ENCODE data around the gene FNBP1. TPM values are rescaled to one million over a fixed set of nuclear protein-coding genes. Genes with fewer than 3 reads are reported as not detected.

Gene FNBP1
- total and polyA plus RNA-seq, 10 of the 15 experiments (the other 5 are each of a cell fraction or from before 2014, with no cell fraction given), result 64.5 to 353 (median 179) TPM

DNA sequence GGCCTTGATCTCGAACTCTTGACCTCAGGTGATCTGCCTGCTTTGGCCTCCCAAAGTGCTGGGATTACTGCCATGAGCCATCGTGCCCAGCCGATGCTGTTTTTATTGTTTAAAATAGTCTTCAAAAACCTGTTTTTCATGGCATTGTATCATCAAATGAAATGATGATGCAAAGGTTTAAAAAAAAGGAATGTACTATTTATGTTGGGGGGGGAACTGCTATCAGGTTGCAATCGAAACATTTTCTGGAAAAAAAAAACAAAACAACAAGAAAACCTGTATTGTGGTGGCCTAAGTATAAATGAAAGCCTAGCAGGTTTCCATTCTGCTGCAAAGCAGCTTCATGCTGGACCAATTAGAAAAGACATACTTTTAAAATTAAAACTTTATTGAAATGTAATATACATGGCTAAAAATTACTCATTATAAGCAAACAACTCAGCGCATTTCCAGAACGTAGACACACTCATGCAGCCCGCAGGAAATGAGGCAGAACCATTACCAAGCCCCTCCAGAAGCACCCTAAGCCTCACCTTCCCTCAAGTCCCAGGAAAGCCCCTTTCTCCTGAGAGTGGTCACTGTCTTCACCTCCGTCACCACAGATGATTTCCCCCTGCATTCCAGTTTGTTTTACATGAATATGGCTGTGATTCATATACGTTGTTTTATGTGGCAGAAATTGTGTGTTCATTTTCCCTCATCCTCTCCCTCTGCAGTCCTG, 29.7 kb upstream of the FNBP1 start (continued):
- TF ChIP-seq PAX5 (IDR thresholded peaks at IDR 0.05; ENCODE audit: borderline replicate concordance, low read depth, low read length) (no peak; the same call in 1 of the 2 replicates), BCL11A (IDR thresholded peaks at IDR 0.05; ENCODE audit: low read depth, low read length) (0 out of 2 replicates have a peak, but pooled peaks have one; percentile 39), MTA2 (IDR thresholded peaks at IDR 0.05; ENCODE audit: low read depth) (peak; percentile 27; the same call in 1 of the 2 replicates), NFIC (IDR thresholded peaks at IDR 0.05; ENCODE audit: low read depth, low read length) (0 out of 2 replicates have a peak, but pooled peaks have one; percentile 21)
- TF ChIP-seq, protein P1, sequence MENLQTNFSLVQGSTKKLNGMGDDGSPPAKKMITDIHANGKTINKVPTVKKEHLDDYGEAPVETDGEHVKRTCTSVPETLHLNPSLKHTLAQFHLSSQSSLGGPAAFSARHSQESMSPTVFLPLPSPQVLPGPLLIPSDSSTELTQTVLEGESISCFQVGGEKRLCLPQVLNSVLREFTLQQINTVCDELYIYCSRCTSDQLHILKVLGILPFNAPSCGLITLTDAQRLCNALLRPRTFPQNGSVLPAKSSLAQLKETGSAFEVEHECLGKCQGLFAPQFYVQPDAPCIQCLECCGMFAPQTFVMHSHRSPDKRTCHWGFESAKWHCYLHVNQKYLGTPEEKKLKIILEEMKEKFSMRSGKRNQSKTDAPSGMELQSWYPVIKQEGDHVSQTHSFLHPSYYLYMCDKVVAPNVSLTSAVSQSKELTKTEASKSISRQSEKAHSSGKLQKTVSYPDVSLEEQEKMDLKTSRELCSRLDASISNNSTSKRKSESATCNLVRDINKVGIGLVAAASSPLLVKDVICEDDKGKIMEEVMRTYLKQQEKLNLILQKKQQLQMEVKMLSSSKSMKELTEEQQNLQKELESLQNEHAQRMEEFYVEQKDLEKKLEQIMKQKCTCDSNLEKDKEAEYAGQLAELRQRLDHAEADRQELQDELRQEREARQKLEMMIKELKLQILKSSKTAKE (IDR thresholded peaks at IDR 0.05; ENCODE audit: low read depth, poor library complexity, severe bottlenecking), result no peak
- TF ChIP-seq, protein P2, sequence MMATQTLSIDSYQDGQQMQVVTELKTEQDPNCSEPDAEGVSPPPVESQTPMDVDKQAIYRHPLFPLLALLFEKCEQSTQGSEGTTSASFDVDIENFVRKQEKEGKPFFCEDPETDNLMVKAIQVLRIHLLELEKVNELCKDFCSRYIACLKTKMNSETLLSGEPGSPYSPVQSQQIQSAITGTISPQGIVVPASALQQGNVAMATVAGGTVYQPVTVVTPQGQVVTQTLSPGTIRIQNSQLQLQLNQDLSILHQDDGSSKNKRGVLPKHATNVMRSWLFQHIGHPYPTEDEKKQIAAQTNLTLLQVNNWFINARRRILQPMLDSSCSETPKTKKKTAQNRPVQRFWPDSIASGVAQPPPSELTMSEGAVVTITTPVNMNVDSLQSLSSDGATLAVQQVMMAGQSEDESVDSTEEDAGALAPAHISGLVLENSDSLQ (IDR thresholded peaks at IDR 0.05), result 0 out of 2 replicates have a peak, but pooled peaks have one; percentile 7
- TF ChIP-seq, protein P3, sequence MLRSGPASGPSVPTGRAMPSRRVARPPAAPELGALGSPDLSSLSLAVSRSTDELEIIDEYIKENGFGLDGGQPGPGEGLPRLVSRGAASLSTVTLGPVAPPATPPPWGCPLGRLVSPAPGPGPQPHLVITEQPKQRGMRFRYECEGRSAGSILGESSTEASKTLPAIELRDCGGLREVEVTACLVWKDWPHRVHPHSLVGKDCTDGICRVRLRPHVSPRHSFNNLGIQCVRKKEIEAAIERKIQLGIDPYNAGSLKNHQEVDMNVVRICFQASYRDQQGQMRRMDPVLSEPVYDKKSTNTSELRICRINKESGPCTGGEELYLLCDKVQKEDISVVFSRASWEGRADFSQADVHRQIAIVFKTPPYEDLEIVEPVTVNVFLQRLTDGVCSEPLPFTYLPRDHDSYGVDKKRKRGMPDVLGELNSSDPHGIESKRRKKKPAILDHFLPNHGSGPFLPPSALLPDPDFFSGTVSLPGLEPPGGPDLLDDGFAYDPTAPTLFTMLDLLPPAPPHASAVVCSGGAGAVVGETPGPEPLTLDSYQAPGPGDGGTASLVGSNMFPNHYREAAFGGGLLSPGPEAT (IDR thresholded peaks at IDR 0.05; ENCODE audit: low read depth), result peak; percentile 86
- TF ChIP-seq, protein P4, sequence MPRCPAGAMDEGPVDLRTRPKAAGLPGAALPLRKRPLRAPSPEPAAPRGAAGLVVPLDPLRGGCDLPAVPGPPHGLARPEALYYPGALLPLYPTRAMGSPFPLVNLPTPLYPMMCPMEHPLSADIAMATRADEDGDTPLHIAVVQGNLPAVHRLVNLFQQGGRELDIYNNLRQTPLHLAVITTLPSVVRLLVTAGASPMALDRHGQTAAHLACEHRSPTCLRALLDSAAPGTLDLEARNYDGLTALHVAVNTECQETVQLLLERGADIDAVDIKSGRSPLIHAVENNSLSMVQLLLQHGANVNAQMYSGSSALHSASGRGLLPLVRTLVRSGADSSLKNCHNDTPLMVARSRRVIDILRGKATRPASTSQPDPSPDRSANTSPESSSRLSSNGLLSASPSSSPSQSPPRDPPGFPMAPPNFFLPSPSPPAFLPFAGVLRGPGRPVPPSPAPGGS (IDR thresholded peaks at IDR 0.05; ENCODE audit: borderline replicate concordance, insufficient read depth, low read depth, low read length, poor library complexity, severe bottlenecking), result peak; percentile 49
